Activated CD4-positive, alpha-beta T cell treated with anti-CD3 and anti-CD28 coated beads, Interleukin-2, amount 50 U/mL, for 48 hours (primary cell): ENCODE data around the gene SDR39U1.
"Not testable (repeated sequence)": the region's sequence is repeated elsewhere in the genome, so short reads cannot be mapped to it uniquely, and the experiment has no call there.

Source experiments
- DNase-seq, 2 experiments: peaks; one replicate each; pipeline ENCODE4 v3.0.0-alpha.2; 2020

Gene SDR39U1

GRCh38 chr14:24442240-24443052, at the start of gene SDR39U1:
Gene SDR39U1 (minus strand): TSS chr14:24442776. CDS start chr14:24442769, 7 bp downstream.
- DNase-seq, result peak; percentile 94 to 95

- not testable (repeated sequence) for DNase-seq
Observed at GRCh38 chr14:24491586-24492408, 49.2 kb upstream of the SDR39U1 start.

GRCh38 chr14:24483604-24484252, 41.2 kb upstream of the SDR39U1 start:
- DNase-seq, result no peak

- not testable (repeated sequence) for DNase-seq
Observed at GRCh38 chr14:24482699-24483303, 40.2 kb upstream of the SDR39U1 start.

GRCh38 chr14:24481622-24482324, 39.2 kb upstream of the SDR39U1 start:
- peak; percentile 55 to 67 for DNase-seq

GRCh38 chr14:24479999-24480398, 37.4 kb upstream of the SDR39U1 start:
- not testable (repeated sequence) for DNase-seq

- DNase-seq, result no peak
Observed at GRCh38 chr14:24475261-24475660, 32.7 kb upstream of the SDR39U1 start.

GRCh38 chr14:24473211-24473610, 30.6 kb upstream of the SDR39U1 start:
- no peak for DNase-seq

- DNase-seq, result not testable (repeated sequence)
Observed at GRCh38 chr14:24470450-24470849, 27.9 kb upstream of the SDR39U1 start.

- DNase-seq, result no peak
Observed at GRCh38 chr14:24465805-24466204, 23.2 kb upstream of the SDR39U1 start.

GRCh38 chr14:24465368-24465767, 22.8 kb upstream of the SDR39U1 start:
- DNase-seq, result no peak

- DNase-seq, result no peak
Observed at GRCh38 chr14:24463884-24464785, 21.6 kb upstream of the SDR39U1 start.

- DNase-seq, result no peak
Observed at GRCh38 chr14:24463017-24463883, 20.7 kb upstream of the SDR39U1 start.

- DNase-seq, result no peak
Observed at GRCh38 chr14:24461336-24461735, 18.8 kb upstream of the SDR39U1 start.

- no peak for DNase-seq
Observed at GRCh38 chr14:24459331-24459730, 16.8 kb upstream of the SDR39U1 start.

- DNase-seq, result no peak
Observed at GRCh38 chr14:24458736-24459135, 16.2 kb upstream of the SDR39U1 start.

GRCh38 chr14:24456980-24457379, 14.4 kb upstream of the SDR39U1 start:
- DNase-seq, result no peak

GRCh38 chr14:24450828-24451227, 8.3 kb upstream of the SDR39U1 start:
- not testable (repeated sequence) for DNase-seq

- no peak for DNase-seq
Observed at GRCh38 chr14:24443053-24443665, 583 bp upstream of the SDR39U1 start.

- no peak for DNase-seq
Observed at GRCh38 chr14:24441904-24442239, 704 bp downstream of the SDR39U1 start.
